ENCODE results near the gene REG3G. TPM values are rescaled to one million over a fixed set of nuclear protein-coding genes. Genes with fewer than 3 reads are reported as not detected.

The REG3G gene
- polyA plus RNA-seq, 1 experiment = not detected

DNA sequence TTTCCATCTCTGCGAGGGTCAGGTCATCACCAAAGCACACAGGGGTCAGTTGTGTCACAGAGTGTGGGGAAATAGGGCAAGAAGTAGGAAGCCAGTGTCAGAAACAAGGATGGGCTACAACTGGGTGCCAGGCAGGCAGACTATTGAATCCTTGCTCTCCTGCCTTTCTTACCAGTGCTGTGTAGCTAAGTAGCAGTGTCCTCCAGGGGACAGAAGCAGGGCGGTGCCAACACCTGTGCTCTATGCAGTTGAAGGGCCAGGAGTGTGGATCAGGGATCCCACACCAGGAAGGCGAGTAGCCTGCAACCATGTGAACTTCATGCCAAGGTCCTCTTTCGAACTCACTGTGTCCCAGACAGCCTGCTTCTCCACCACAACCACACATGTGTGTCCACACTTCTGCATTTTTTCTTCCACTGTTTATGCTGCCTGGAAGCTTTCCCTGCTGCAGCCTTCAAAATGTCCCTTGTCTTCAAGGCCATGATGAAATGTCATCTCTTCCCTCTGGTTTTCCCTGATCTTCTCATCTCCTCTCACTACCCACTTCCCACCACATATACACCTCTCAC lies 25.4 kb upstream of the REG3G start:
- ChIA-PET POLR2A (no interaction called here), CTCF (no interaction called here)
- TF ChIP-seq, protein P1, sequence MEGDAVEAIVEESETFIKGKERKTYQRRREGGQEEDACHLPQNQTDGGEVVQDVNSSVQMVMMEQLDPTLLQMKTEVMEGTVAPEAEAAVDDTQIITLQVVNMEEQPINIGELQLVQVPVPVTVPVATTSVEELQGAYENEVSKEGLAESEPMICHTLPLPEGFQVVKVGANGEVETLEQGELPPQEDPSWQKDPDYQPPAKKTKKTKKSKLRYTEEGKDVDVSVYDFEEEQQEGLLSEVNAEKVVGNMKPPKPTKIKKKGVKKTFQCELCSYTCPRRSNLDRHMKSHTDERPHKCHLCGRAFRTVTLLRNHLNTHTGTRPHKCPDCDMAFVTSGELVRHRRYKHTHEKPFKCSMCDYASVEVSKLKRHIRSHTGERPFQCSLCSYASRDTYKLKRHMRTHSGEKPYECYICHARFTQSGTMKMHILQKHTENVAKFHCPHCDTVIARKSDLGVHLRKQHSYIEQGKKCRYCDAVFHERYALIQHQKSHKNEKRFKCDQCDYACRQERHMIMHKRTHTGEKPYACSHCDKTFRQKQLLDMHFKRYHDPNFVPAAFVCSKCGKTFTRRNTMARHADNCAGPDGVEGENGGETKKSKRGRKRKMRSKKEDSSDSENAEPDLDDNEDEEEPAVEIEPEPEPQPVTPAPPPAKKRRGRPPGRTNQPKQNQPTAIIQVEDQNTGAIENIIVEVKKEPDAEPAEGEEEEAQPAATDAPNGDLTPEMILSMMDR (IDR thresholded peaks at IDR 0.05; ENCODE audit: insufficient read depth, low read depth, low read length) = no peak
- H3K36me3 ChIP-seq (ENCODE audit: control insufficient read depth, insufficient read depth, low read length) = no peaks in the 10 kb centered on the region
- DNase-seq (ENCODE audit: low read depth) = no peak
- H3K27me3 ChIP-seq (ENCODE audit: control insufficient read depth, insufficient read depth, low read length) = no peaks in the 10 kb centered on the region
- H3K4me3 ChIP-seq (ENCODE audit: low read depth, low read length) = no peak overlapping the region

DNA sequence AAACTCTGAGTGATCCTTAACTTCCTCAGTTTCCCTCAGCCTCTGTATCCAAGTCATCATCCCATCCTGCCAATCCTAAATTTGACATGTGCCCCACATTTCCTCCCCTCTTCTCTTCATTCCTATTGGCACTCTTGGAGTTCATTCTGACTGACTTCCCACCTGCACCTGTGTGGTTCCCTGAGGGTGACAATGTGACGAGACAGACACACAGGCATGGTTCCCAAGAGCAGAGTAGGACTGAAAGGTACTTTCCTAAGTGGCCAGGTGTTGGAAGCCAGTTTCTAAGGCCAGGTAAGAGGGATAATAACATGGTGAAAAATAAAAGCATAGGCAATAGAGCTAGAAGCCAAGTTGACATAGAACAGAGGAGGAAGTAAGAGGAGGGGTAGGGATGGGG lies 24.2 kb upstream of the REG3G start:
- DNase-seq (ENCODE audit: low read depth) = no peak
- POLR2A ChIA-PET = no interaction called here

DNA sequence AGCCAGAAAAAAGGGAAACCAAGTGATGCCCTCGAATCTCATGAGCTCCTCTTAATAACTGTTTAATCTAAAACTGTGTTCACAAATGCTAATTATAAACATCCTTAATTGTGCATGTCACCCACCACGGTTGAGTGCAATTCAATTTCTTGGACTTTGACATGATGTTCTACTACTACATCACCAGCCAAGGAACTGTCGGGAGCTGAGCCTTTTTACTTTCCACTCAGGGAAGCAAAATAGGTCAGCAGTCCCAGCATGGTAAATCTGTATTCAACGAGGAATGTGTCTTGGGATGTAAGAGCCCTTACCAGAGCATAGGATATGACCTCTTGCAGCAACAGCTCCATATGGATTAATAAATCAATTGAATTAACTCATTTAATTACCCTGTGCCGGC lies 20.8 kb upstream of the REG3G start:
- DNase-seq (ENCODE audit: low read depth) = no peak

More for the DNA sequence above, 24.2 kb upstream of the REG3G start:
- CTCF ChIA-PET = no interaction called here
- Histone ChIP-seq H3K27me3 (ENCODE audit: control insufficient read depth, insufficient read depth, low read length) (no peaks in the 10 kb centered on the region), H3K36me3 (ENCODE audit: control insufficient read depth, insufficient read depth, low read length) (no peaks in the 10 kb centered on the region), H3K4me3 (ENCODE audit: low read depth, low read length) (no peak overlapping the region)
- TF ChIP-seq, protein P1 (IDR thresholded peaks at IDR 0.05; ENCODE audit: insufficient read depth, low read depth, low read length) = no peak

DNA sequence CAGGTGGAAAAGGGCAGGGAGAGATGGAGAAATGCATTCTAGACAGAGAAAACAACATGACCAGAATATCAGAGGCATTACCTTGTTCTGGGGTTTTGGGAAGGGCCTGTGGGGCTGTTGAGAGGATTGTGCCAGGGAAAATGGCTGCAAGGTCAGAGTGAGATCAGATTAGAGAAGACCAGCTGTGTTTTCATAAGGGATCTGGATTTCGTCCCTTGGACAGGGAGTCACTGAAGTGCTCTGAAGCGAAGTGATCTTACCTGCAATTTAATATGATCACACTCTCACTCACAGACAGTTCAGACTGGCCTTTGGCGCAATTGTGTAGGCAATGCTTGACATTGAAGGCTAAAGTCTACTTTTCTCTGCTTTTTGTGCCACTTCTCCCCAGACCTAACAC lies 20.3 kb upstream of the REG3G start:
- POLR2A ChIA-PET = no interaction called here
- CTCF ChIA-PET = no interaction called here

More for the DNA sequence above, 20.8 kb upstream of the REG3G start:
- POLR2A ChIA-PET = no interaction called here
- CTCF ChIA-PET = no interaction called here
- Histone ChIP-seq H3K36me3 (ENCODE audit: control insufficient read depth, insufficient read depth, low read length) (no peaks in the 10 kb centered on the region), H3K4me3 (ENCODE audit: low read depth, low read length) (no peak overlapping the region), H3K27me3 (ENCODE audit: control insufficient read depth, insufficient read depth, low read length) (no peaks in the 10 kb centered on the region)
- TF ChIP-seq, protein P1 (IDR thresholded peaks at IDR 0.05; ENCODE audit: insufficient read depth, low read depth, low read length) = no peak

DNA sequence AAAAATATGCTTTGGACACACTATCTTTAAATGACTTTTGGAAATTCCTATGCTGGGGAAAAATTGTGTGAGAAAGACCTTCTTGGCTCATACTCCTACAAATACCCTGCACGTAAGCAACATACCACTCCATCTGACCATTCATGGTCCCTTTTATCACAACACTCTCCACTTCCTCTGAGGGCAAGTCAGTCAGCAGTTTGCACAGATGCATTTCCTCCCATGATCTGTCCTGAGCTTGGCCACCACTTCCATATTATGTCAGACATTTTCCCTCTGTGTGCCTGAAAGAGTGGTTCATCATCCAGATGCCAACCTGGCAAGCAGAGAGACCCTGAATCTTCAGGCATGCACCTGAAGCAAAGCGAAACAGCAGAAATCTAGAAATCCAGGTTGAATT lies 16.1 kb upstream of the REG3G start:
- DNase-seq (ENCODE audit: low read depth) = no peak
- CTCF ChIA-PET = no interaction called here
- TF ChIP-seq, protein P1 (IDR thresholded peaks at IDR 0.05; ENCODE audit: insufficient read depth, low read depth, low read length) = no peak
- Histone ChIP-seq H3K36me3 (ENCODE audit: control insufficient read depth, insufficient read depth, low read length) (no peaks in the 10 kb centered on the region), H3K27me3 (ENCODE audit: control insufficient read depth, insufficient read depth, low read length) (no peaks in the 10 kb centered on the region), H3K4me3 (ENCODE audit: low read depth, low read length) (no peak overlapping the region)
- POLR2A ChIA-PET = no interaction called here

More for the DNA sequence above, 20.3 kb upstream of the REG3G start:
- Histone ChIP-seq H3K27me3 (ENCODE audit: control insufficient read depth, insufficient read depth, low read length) (no peaks in the 10 kb centered on the region), H3K36me3 (ENCODE audit: control insufficient read depth, insufficient read depth, low read length) (no peaks in the 10 kb centered on the region), H3K4me3 (ENCODE audit: low read depth, low read length) (no peak overlapping the region)
- TF ChIP-seq, protein P1 (IDR thresholded peaks at IDR 0.05; ENCODE audit: insufficient read depth, low read depth, low read length) = no peak
- DNase-seq (ENCODE audit: low read depth) = no peak

Measured in BJ (cell line).